NB4 (cell line): ENCODE measurements around the gene HTR3B.

ENCODE experiments used
- CTCF ChIP-seq: IDR thresholded peaks from one replicate; pipeline ENCODE4 v1.5.1; 2012; ENCODE audit warnings: low read depth, low read length
- MAX ChIP-seq: IDR thresholded peaks from 2 replicates; pipeline ENCODE4 v1.6.1; 2011; ENCODE audit warnings: low read depth, low read length
- MYC ChIP-seq: IDR thresholded peaks from 2 replicates; pipeline ENCODE4 v1.6.1; 2011; ENCODE audit warnings: low read depth, low read length
- POLR2A ChIP-seq: IDR thresholded peaks from 2 replicates; pipeline ENCODE4 v1.6.1; 2011; ENCODE audit warnings: mild to moderate bottlenecking; ENCODE audit not compliant: insufficient read length; ENCODE audit errors: extremely low read depth

GRCh38 chr11:113935858-113936257 is 31.3 kb downstream of the HTR3B start:
- TF ChIP-seq CTCF = no peak
- TF ChIP-seq POLR2A = no peak
- TF ChIP-seq MYC = no peak
- no peak for TF ChIP-seq MAX
